Activated gamma-delta T cell treated with Interleukin-2 at 50 U/mL for 16 hours (primary cell): ENCODE measurements around the gene TUT7.

Source experiments
- DNase-seq: peaks from one replicate; pipeline ENCODE4 v3.0.0-alpha.2; 2020

The TUT7 gene

DNA sequence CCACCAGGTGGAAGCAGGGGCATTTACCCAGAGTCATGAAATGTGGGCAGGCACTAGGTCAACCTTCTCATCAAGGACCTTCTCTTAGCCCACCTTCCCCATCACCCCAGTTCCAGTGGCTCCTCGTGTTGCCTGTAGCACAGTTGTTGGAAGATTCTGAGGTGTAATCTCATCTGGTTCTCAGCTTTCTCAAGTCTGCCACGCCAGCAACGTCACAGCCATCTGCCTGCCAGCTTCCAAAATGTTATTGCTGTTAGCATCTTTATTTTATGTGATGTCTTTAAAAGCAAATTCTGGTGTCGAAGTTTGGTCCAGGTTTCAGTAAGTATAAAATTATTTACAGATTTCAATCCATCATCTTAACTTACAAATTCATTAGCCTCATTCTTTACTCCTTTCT, 105.5 kb downstream of the TUT7 start:
- DNase-seq: no peak

DNA sequence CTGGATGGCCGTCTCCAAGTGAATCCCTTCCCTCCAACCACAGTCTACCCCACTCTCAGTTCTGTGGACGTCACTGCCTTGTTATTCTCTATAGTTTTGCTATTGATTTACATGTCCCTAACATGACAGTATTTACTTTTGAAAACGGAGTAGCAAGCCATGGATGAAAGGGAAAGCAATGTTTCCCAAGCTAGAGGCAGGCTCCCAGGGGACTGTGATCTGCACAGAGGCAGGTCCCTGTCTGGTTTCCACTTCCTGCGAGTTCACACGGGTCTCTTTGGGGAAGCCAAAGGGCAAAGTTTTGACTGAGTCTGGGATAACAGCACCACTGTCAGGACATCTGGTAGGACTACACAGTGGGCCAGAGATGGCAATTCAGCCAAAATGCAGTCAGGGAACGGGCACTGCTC, 107.5 kb downstream of the TUT7 start:
- DNase-seq: no peak

DNA sequence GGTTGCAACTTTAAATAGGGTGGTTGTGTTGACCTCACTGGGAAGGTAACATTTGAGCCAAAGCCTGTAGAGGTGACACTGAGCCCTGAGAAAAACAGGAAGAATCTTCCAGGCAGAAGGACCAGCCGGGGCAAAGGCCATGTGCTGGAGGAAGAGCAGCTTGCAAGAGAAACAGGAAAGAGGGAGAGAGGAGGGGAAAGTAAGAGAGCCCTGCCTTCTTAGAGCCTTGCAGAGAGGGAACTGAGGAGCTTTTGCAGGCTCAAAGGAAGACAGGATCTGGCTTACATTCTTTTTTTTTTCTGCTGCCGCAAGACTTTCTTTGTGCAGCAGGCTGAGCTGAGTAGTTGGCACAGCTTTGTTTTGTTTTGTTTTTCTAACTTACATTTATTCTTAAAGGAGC, 112.1 kb downstream of the TUT7 start:
- no peak for DNase-seq

DNA sequence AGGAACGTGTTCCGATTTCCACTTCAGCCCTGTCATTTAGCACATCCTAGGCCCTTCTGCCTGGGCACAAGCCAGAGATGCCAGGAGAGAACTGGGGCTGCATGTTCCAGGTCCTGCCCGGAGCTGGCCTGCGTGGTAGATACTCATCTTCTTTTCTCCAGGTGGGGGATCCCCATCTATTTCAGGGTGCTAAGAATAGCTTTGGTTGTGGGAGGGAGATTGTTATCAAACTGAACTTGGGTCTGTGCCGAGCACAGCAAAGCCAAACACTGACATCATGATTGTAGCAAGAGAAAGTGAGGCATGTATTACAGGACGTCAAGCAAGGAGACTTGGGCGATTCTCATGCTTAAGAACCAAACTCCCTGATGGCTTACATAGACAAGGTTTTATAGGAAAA, 113.0 kb downstream of the TUT7 start:
- no peak for DNase-seq

DNA sequence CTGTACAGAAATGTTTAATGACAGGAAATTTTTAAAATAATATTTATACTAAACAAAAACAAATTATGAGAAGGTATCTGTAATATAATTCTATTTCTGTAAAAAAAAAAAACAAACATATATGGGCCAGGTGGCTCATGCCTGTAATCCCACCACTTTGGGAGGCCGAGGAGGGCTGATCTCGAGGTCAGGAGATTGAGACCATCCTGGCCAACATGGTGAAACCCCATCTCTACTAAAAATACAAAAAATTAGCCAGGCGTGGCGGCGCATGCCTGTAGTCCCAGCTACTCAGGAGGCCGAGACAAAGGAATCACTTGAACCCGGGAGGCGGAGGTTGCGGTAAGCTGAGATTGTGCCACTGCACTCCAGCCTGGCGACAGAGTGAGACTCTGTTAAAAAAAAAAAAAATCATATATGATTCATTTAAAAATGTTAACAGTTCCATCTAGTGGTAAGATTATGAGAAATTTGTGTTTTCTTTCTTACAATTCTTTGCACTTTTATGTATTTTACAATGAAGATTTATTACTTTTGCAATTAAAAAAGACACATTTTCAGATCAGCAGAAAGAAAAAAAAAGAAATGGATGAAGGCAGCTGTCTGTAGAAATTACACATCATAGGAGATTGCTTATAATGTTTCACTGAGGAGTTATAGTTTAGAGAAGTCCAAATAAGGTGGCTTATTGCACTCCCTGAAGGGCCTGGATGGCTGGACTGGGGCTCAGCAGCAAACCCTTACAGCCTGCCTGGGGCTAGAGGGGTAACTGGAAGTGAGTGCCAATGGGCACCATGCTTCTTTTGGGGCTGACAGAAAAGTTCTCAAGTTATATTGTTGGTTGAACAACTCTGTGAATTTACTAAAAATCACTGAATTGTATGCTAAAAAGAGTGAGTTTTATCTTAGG, 115.1 kb downstream of the TUT7 start:
- no peak for DNase-seq
